Activated T-helper 2 cell treated with anti-CD3 and anti-CD28 coated beads, Interferon-gamma antibody, Interleukin-2, Interleukin-4, amounts not matched to agents 10 μg/mL and 5 μg/mL and 100 μg/mL, durations not matched to agents 14 hours and 24 hours and 36 hours (primary cell): Measurements from ENCODE around the gene ARHGAP8. TPM values are rescaled to one million over a fixed set of nuclear protein-coding genes. Genes with fewer than 3 reads are reported as not detected.
"Not testable (repeated sequence)": the region's sequence is repeated elsewhere in the genome, so short reads cannot be mapped to it uniquely, and the experiment has no call there.

Experiments used
- DNase-seq: peaks from one replicate; pipeline ENCODE4 v3.0.0; 2021; ENCODE audit warnings: low spot score
- H3K27ac Mint-ChIP-seq: one replicate; pipeline ENCODE4 v1.8.0; 2021; ENCODE audit warnings: mixed read lengths
- H3K27me3 Mint-ChIP-seq: one replicate; pipeline ENCODE4 v1.8.0; 2021; ENCODE audit warnings: low read depth, mixed read lengths
- H3K36me3 Mint-ChIP-seq: one replicate; pipeline ENCODE4 v1.8.0; 2021; ENCODE audit warnings: low read depth, mixed read lengths
- H3K4me1 Mint-ChIP-seq: one replicate; pipeline ENCODE4 v1.8.0; 2021; ENCODE audit warnings: low read depth, mixed read lengths
- H3K4me3 Mint-ChIP-seq: one replicate; pipeline ENCODE4 v1.8.0; 2021; ENCODE audit warnings: low read depth, mild to moderate bottlenecking, moderate library complexity, mixed read lengths
- H3K9me3 Mint-ChIP-seq: one replicate; pipeline ENCODE4 v1.8.0; 2021; ENCODE audit warnings: mixed read lengths
- intact Hi-C: fragments of 100-400 bp; cut with micrococcal nuclease; formaldehyde crosslinking; loops from one replicate; pipeline ENCODE4 v1.15.1; 2023
- total RNA-seq: library from RNA; stranded (reverse); gene quantifications from 2 replicates; pipeline ENCODE4 v1.2.3, GENCODE V29; 2022

The ARHGAP8 gene
- total RNA-seq, 1 donor from 2014 or later = 0.30 TPM

GRCh38 chr22:44795701-44796630, 43.6 kb downstream of the ARHGAP8 start:
- intact Hi-C loops = no loop called here
- no peak for DNase-seq
- no peak overlapping the region for H3K27ac Mint-ChIP-seq
- no peaks in the 10 kb centered on the region for H3K4me1 Mint-ChIP-seq
- no peaks in the 10 kb centered on the region for H3K36me3 Mint-ChIP-seq
- H3K4me3 Mint-ChIP-seq = no peak overlapping the region
- no peaks in the 10 kb centered on the region for H3K9me3 Mint-ChIP-seq
- H3K27me3 Mint-ChIP-seq = no peaks in the 10 kb centered on the region

- H3K27ac Mint-ChIP-seq = no peak overlapping the region
- H3K4me3 Mint-ChIP-seq = no peak overlapping the region
- H3K27me3 Mint-ChIP-seq = no peaks in the 10 kb centered on the region
- no peaks in the 10 kb centered on the region for H3K9me3 Mint-ChIP-seq
- intact Hi-C loops = no loop called here
- DNase-seq = no peak
- no peaks in the 10 kb centered on the region for H3K4me1 Mint-ChIP-seq
- no peaks in the 10 kb centered on the region for H3K36me3 Mint-ChIP-seq
These were observed 44.9 kb downstream of the ARHGAP8 start for GRCh38 chr22:44797181-44797725.

GRCh38 chr22:44799077-44799945, 46.9 kb downstream of the ARHGAP8 start:
- H3K4me1 Mint-ChIP-seq = no peaks in the 10 kb centered on the region
- H3K9me3 Mint-ChIP-seq = no peaks in the 10 kb centered on the region
- no peak overlapping the region for H3K4me3 Mint-ChIP-seq

GRCh38 chr22:44799946-44800634, 47.7 kb downstream of the ARHGAP8 start:
- DNase-seq, H3K4me1 Mint-ChIP-seq, H3K27me3 Mint-ChIP-seq, H3K27ac Mint-ChIP-seq, H3K4me3 Mint-ChIP-seq, H3K9me3 Mint-ChIP-seq, intact Hi-C loops, H3K36me3 Mint-ChIP-seq: not testable (repeated sequence)

More at GRCh38 chr22:44799077-44799945, 46.9 kb downstream of the ARHGAP8 start:
- intact Hi-C loops = no loop called here
- Mint-ChIP-seq H3K27me3 (no peaks in the 10 kb centered on the region), H3K27ac (no peak overlapping the region), H3K36me3 (no peaks in the 10 kb centered on the region)
- DNase-seq = no peak

GRCh38 chr22:44801476-44801875, 49.1 kb downstream of the ARHGAP8 start:
- no peak overlapping the region for H3K4me3 Mint-ChIP-seq
- DNase-seq = no peak
- intact Hi-C loops = no loop called here
- no peaks in the 10 kb centered on the region for H3K4me1 Mint-ChIP-seq
- H3K27me3 Mint-ChIP-seq = no peaks in the 10 kb centered on the region
- no peaks in the 10 kb centered on the region for H3K36me3 Mint-ChIP-seq
- H3K27ac Mint-ChIP-seq = no peak overlapping the region
- H3K9me3 Mint-ChIP-seq = no peaks in the 10 kb centered on the region

GRCh38 chr22:44802071-44802700, 49.8 kb downstream of the ARHGAP8 start:
- Mint-ChIP-seq H3K27me3 (no peaks in the 10 kb centered on the region), H3K9me3 (no peaks in the 10 kb centered on the region), H3K36me3 (no peaks in the 10 kb centered on the region), H3K4me1 (no peaks in the 10 kb centered on the region), H3K27ac (no peak overlapping the region), H3K4me3 (no peak overlapping the region)
- DNase-seq = no peak
- intact Hi-C loops = no loop called here

- Mint-ChIP-seq H3K4me3 (no peak overlapping the region), H3K9me3 (no peaks in the 10 kb centered on the region), H3K27ac (no peak overlapping the region), H3K27me3 (no peaks in the 10 kb centered on the region), H3K4me1 (no peaks in the 10 kb centered on the region), H3K36me3 (no peaks in the 10 kb centered on the region)
- intact Hi-C loops = no loop called here
- DNase-seq = no peak
These were observed 50.6 kb downstream of the ARHGAP8 start for GRCh38 chr22:44802956-44803355.

- Mint-ChIP-seq H3K9me3 (no peaks in the 10 kb centered on the region), H3K36me3 (no peaks in the 10 kb centered on the region), H3K4me1 (no peaks in the 10 kb centered on the region), H3K27me3 (no peaks in the 10 kb centered on the region), H3K27ac (no peak overlapping the region), H3K4me3 (no peak overlapping the region)
- DNase-seq = no peak
- intact Hi-C loops = no loop called here
These were observed 52.0 kb downstream of the ARHGAP8 start for GRCh38 chr22:44804327-44804726.

- H3K9me3 Mint-ChIP-seq = no peaks in the 10 kb centered on the region
- H3K27ac Mint-ChIP-seq = no peak overlapping the region
- H3K36me3 Mint-ChIP-seq = no peaks in the 10 kb centered on the region
- no peak overlapping the region for H3K4me3 Mint-ChIP-seq
- no peaks in the 10 kb centered on the region for H3K4me1 Mint-ChIP-seq
- intact Hi-C loops = no loop called here
- DNase-seq = no peak
- no peaks in the 10 kb centered on the region for H3K27me3 Mint-ChIP-seq
These were observed 53.3 kb downstream of the ARHGAP8 start for GRCh38 chr22:44805711-44806110.

GRCh38 chr22:44807232-44807631, 54.9 kb downstream of the ARHGAP8 start:
- Mint-ChIP-seq H3K27me3 (no peaks in the 10 kb centered on the region), H3K9me3 (no peaks in the 10 kb centered on the region), H3K4me1 (no peaks in the 10 kb centered on the region), H3K36me3 (no peaks in the 10 kb centered on the region), H3K27ac (no peak overlapping the region), H3K4me3 (no peak overlapping the region)
- no peak for DNase-seq
- intact Hi-C loops = no loop called here

- Mint-ChIP-seq H3K4me1 (no peaks in the 10 kb centered on the region), H3K27me3 (no peaks in the 10 kb centered on the region), H3K9me3 (no peaks in the 10 kb centered on the region), H3K4me3 (no peak overlapping the region), H3K27ac (no peak overlapping the region), H3K36me3 (no peaks in the 10 kb centered on the region)
- no peak for DNase-seq
- intact Hi-C loops = no loop called here
These were observed 55.7 kb downstream of the ARHGAP8 start for GRCh38 chr22:44807915-44808690.
